HepG2 (cell line): ENCODE data around the gene CDK13. TPM values are rescaled to one million over a fixed set of nuclear protein-coding genes. Genes with fewer than 3 reads are reported as not detected.
A peak's percentile ranks its signal among the peaks of the same experiment; 100 is the strongest.

ENCODE experiments used
- ATAC-seq: fragments of 200-7000 bp; cut with Tn5 transposase; 3 replicates; pipeline ENCODE4 v1.9.1; 2020; ENCODE audit warnings: mild to moderate bottlenecking, moderate library complexity
- BruUV-seq: library from RNA; stranded (reverse); fragments of 400-500 nt; replicated peaks from 2 replicates; lab custom pipeline; 2021; lab: Mats Ljungman, UMichigan
- CTCF ChIA-PET: fragments of 300-600 bp; formaldehyde crosslinking; extraction: SDS; loops from one replicate; lab custom pipeline; 2021; ENCODE audit warnings: low total read pairs, inconsistent platforms, low intra/inter-chr PET ratio; lab: Yijun Ruan, JAX
- POLR2A ChIA-PET: fragments of 350-600 bp; sonication (Branson Sonifier 250); formaldehyde crosslinking; loops from one replicate; lab custom pipeline; 2020; ENCODE audit warnings: antibody characterized with exemption, inconsistent platforms; lab: Yijun Ruan, JAX
- DNase-seq: peaks from one replicate; pipeline ENCODE4 v3.0.0-alpha.2; 2015; ENCODE audit warnings: low spot score
- FAIRE-seq: peaks from 3 replicates; lab custom pipeline; 2011; peaks lifted over from hg19 to GRCh38; lab: Jason Lieb, UNC
- H2AFZ ChIP-seq: one replicate; pipeline ENCODE4 v1.6.1; 2011; ENCODE audit warnings: low read length, inconsistent platforms
- H3K27ac ChIP-seq: fragments of 300-600 bp; 3 replicates; pipeline ENCODE4 v1.8.0; 2011; ENCODE audit warnings: mixed run types, mild to moderate bottlenecking, mixed read lengths, low read length, inconsistent platforms; ENCODE audit not compliant: insufficient read depth; ENCODE audit errors: extremely low read length
- H3K27me3 ChIP-seq, 2 experiments: fragments of 200-600 bp in 1 of 2; 2 replicates in 1 of 2; 3 replicates in 1 of 2; pipeline versions ENCODE4 v1.6.0 to v1.8.0; 2011; ENCODE audit warnings: low read length in 2 of 2, mild to moderate bottlenecking in 2 of 2, moderate library complexity in 2 of 2, inconsistent platforms in 1 of 2; ENCODE audit not compliant: insufficient read depth in 2 of 2, control insufficient read depth in 1 of 2
- H3K36me3 ChIP-seq, 2 experiments: fragments of 200-600 bp in 1 of 2; replicated peaks in 1 of 2; 2 replicates in 1 of 2; 3 replicates in 1 of 2; pipeline versions ENCODE4 v1.5.1 to v1.8.0; 2011; ENCODE audit warnings: low read length in 2 of 2, inconsistent platforms in 1 of 2; ENCODE audit not compliant: insufficient read depth in 2 of 2, control insufficient read depth in 1 of 2
- H3K4me1 ChIP-seq: 2 replicates; pipeline ENCODE4 v1.5.1; 2012; ENCODE audit warnings: low read length, inconsistent platforms; ENCODE audit not compliant: insufficient read depth
- H3K4me2 ChIP-seq: 2 replicates; pipeline ENCODE4 v1.6.0; 2011; ENCODE audit warnings: low read depth, low read length, inconsistent platforms
- H3K4me3 ChIP-seq, 3 experiments: fragments of 200-600 bp in 1 of 3; sonication (generic), shearing (Covaris generic) in 1 of 3; replicated peaks in 1 of 3; 2 replicates each; pipeline ENCODE4 v1.5.1; 2011 to 2016; ENCODE audit warnings: low read length in 3 of 3, inconsistent platforms in 2 of 3, low read depth in 2 of 3, mild to moderate bottlenecking in 2 of 3, control low read depth in 1 of 3, mixed read lengths in 1 of 3; ENCODE audit not compliant: insufficient read depth in 1 of 3
- H3K79me2 ChIP-seq: one replicate; pipeline ENCODE4 v1.6.1; 2011; ENCODE audit warnings: low read length, inconsistent platforms; ENCODE audit not compliant: insufficient read depth
- H3K9ac ChIP-seq: 2 replicates; pipeline ENCODE4 v1.6.0; 2011; ENCODE audit warnings: mild to moderate bottlenecking, low read depth, low read length, inconsistent platforms; ENCODE audit not compliant: insufficient read depth
- H3K9me3 ChIP-seq: 2 replicates; pipeline ENCODE4 v1.5.1; 2012; ENCODE audit warnings: mild to moderate bottlenecking, low read length
- H4K20me1 ChIP-seq: 2 replicates; pipeline ENCODE4 v1.6.0; 2011; ENCODE audit warnings: inconsistent platforms, mild to moderate bottlenecking, low read length, moderate library complexity; ENCODE audit not compliant: insufficient read depth
- ETS1 ChIP-seq: sonication (generic); formaldehyde crosslinking; IDR thresholded peaks from 2 replicates; pipeline ENCODE4 v1.4.0; 2020; ENCODE audit warnings: missing genetic modification reagents
- MAFK ChIP-seq, 2 experiments: IDR thresholded peaks in 1 of 2; conservative IDR thresholded peaks in 1 of 2; 2 replicates each; pipeline ENCODE4 v1.6.1; 2011; ENCODE audit warnings: improper control_type of control experiment in 2 of 2, low read length in 2 of 2
- NFYC ChIP-seq: IDR thresholded peaks from 2 replicates; pipeline ENCODE4 v1.6.1; 2016; ENCODE audit warnings: missing genetic modification reagents, missing compliant biosample characterization
- THAP11 ChIP-seq: IDR thresholded peaks from 2 replicates; pipeline ENCODE4 v1.6.1; 2016; ENCODE audit warnings: missing biosample characterization, missing genetic modification reagents
- TP53 ChIP-seq: sonication (generic); formaldehyde crosslinking; conservative IDR thresholded peaks from 2 replicates; pipeline ENCODE4 v1.4.0; 2020; ENCODE audit warnings: missing genetic modification reagents
- ZNF143 ChIP-seq: sonication (generic); formaldehyde crosslinking; IDR thresholded peaks from 2 replicates; pipeline ENCODE4 v1.4.0; 2020; ENCODE audit warnings: missing genetic modification reagents
- ZNF367 ChIP-seq: sonication (generic); formaldehyde crosslinking; IDR thresholded peaks from 2 replicates; pipeline ENCODE4 v1.4.0; 2020; ENCODE audit warnings: missing genetic modification reagents, borderline replicate concordance
- WGBS: methylation state at CpG from one replicate; pipeline ENCODE4 v1.1.6; 2017; ENCODE audit warnings: low lambda C conversion rate; 5-methylcytosine and 5-hydroxymethylcytosine counted together
- in situ Hi-C: cut with HindIII; loops from 2 replicates; pipeline ENCODE4 v1.10.0; 2017; ENCODE audit warnings: low pct_unique_long_range_greater_than_20kb; ENCODE audit not compliant: extremely low pct_ligation_motif_present
- intact Hi-C: fragments of 100-400 bp; cut with micrococcal nuclease; formaldehyde crosslinking; loops from one replicate; pipeline ENCODE4 v1.10.0; 2022; ENCODE audit not compliant: unreplicated experiment
- polyA plus RNA-seq, 8 experiments: library from polyadenylated mRNA; depleted of rRNA in 3 of 8; stranded (reverse) in 7 of 8; unstranded in 1 of 8; fragments of >200 nt; fragmentation: Illumina TruSeq in 4 of 8; extraction: Trizol in 4 of 8; gene quantifications; 2 replicates each; pipeline versions ENCODE4 v1.2.1 to v1.2.3, GENCODE V29; 2011 to 2016; ENCODE audit warnings: low read depth in 4 of 8, missing spikeins in 1 of 8, mixed read lengths in 1 of 8; ENCODE audit not compliant: insufficient read depth in 1 of 8
- total RNA-seq, 5 experiments: library from RNA; depleted of rRNA; stranded (reverse); fragments of >200 nt; fragmentation: Illumina TruSeq; extraction: Trizol; gene quantifications; 2 replicates each; pipeline ENCODE4 v1.2.3, GENCODE V29; 2016; ENCODE audit warnings: low read depth in 1 of 5

CDK13 gene
- total and polyA plus RNA-seq, 2 of the 13 experiments (the other 11 are each of a cell fraction or from before 2014, with no cell fraction given): 21.0 to 40.9 TPM

- FAIRE-seq (no peak), DNase-seq (no peak)
- Histone ChIP-seq H3K27me3 (no peaks in the 10 kb centered on the region), H3K4me3 (no peak overlapping the region), H3K4me2 (no peak overlapping the region), H3K79me2 (no peaks in the 10 kb centered on the region), H2AFZ (no peak overlapping the region), H4K20me1 (no peaks in the 10 kb centered on the region), H3K9ac (no peak overlapping the region), H3K4me1 (peaks cover 2% of the 10 kb centered on the region; the same call in 1 of the 2 replicates)
- POLR2A ChIA-PET: no interaction called here
- 92% methylated on average over 2 of the region's 2 CpGs for WGBS
- in situ Hi-C loops (no loop called here), intact Hi-C loops (no loop called here)
- CTCF ChIA-PET: no interaction called here
- BruUV-seq: no TSS peak
- TF ChIP-seq ZNF367: no peak
- TF ChIP-seq, all 625 proteins: peak for 0
- no peak overlapping the region for H3K27ac ChIP-seq
- no peaks in the 10 kb centered on the region for H3K9me3 ChIP-seq
- no peak for ATAC-seq
- no peaks in the 10 kb centered on the region for H3K36me3 ChIP-seq
Observed at GRCh38 chr7:39942883-39943282, 7.2 kb upstream of the CDK13 start.

GRCh38 chr7:39946693-39947092, 3.4 kb upstream of the CDK13 start:
- no peak overlapping the region for H3K27ac ChIP-seq
- H4K20me1 ChIP-seq: peaks cover 4% of the 10 kb centered on the region
- H3K9ac ChIP-seq: no peak overlapping the region
- TF ChIP-seq ZNF143 (peak; percentile 72), THAP11 (CRISPR knock-in tag) (peak; percentile 89), TP53 (CRISPR knock-in tag) (no peak), MAFK (conservative IDR thresholded peaks at IDR 0.05 in 1 of 2, IDR thresholded peaks at IDR 0.05 in 1 of 2; ENCODE audit: low read length in 2 of 2) (no peak), ETS1 (CRISPR knock-in tag) (no peak), NFYC (CRISPR knock-in tag) (peak; percentile 16; the same call in 1 of the 2 replicates)
- H3K4me3 ChIP-seq: no peak overlapping the region
- no peaks in the 10 kb centered on the region for H3K9me3 ChIP-seq
- H3K36me3 ChIP-seq: no peaks in the 10 kb centered on the region
- 92% methylated on average over 8 of the region's 9 CpGs for WGBS
- no peak overlapping the region for H2AFZ ChIP-seq
- H3K27me3 ChIP-seq: no peaks in the 10 kb centered on the region; a peak in 1 of 5 replicates
- no peak overlapping the region for H3K4me2 ChIP-seq
- ATAC-seq: no peak
- peaks cover 10% of the 10 kb centered on the region; the same call in 1 of the 2 replicates for H3K4me1 ChIP-seq
- POLR2A ChIA-PET: no interaction called here
- CTCF ChIA-PET: no interaction called here
- intact Hi-C loops (no loop called here), in situ Hi-C loops (no loop called here)
- no peak for DNase-seq
- peaks cover 6% of the 10 kb centered on the region for H3K79me2 ChIP-seq
- no peak for FAIRE-seq
- no TSS peak for BruUV-seq
